Colonic mucosa (tissue), 4 donors: Measurements from ENCODE around the gene TMEM163. TPM values are rescaled to one million over a fixed set of nuclear protein-coding genes. Genes with fewer than 3 reads are reported as not detected.

Source experiments
- DNase-seq: peaks from one replicate; pipeline ENCODE4 v3.0.0-alpha.2; 2020
- H3K27ac ChIP-seq: fragments of 200-600 bp; one replicate; pipeline ENCODE4 v1.8.0; 2021
- H3K27me3 ChIP-seq: fragments of 200-600 bp; one replicate; pipeline ENCODE4 v1.8.0; 2021
- H3K36me3 ChIP-seq: fragments of 200-600 bp; one replicate; pipeline ENCODE4 v1.8.0; 2021
- H3K4me1 ChIP-seq: fragments of 200-600 bp; one replicate; pipeline ENCODE4 v1.8.0; 2021; ENCODE audit warnings: mild to moderate bottlenecking
- H3K4me3 ChIP-seq: fragments of 200-600 bp; one replicate; pipeline ENCODE4 v1.8.0; 2021
- H3K9ac ChIP-seq, 2 donors: one replicate each; pipeline ENCODE4 v1.7.0; 2013; ENCODE audit warnings: control low read depth in 2 of 2, low read depth in 2 of 2, low read length in 2 of 2
- H3K9me3 ChIP-seq: fragments of 200-600 bp; one replicate; pipeline ENCODE4 v1.8.0; 2021
- intact Hi-C: fragments of 100-400 bp; cut with DNase I; formaldehyde crosslinking; loops from one replicate; pipeline ENCODE4 v1.14.1; 2022
- total RNA-seq, 2 donors: library from RNA; stranded (reverse); fragmentation: NEBNext Ultra II Directional in 1 of 2; extraction: Animal tissue kit (Norgen Biotek cat#: 25700) in 1 of 2; gene quantifications; one replicate each; pipeline ENCODE4 v1.2.1, GENCODE V29; 2021
- TF ChIP-seq, protein P1 (sequence below): fragments of 200-600 bp; IDR thresholded peaks from one replicate; pipeline ENCODE4 v1.8.0; 2022; ENCODE audit warnings: antibody characterized with exemption, mild to moderate bottlenecking
- donor health status: healthy.
- donor health status: DM: no; HTN: no; CAD: no.
- donor health status: DM: no; HTN: no; CAD: no.

Gene TMEM163
- total RNA-seq, 2 donors from 2014 or later = 0.29 TPM; not detected in 1

DNA sequence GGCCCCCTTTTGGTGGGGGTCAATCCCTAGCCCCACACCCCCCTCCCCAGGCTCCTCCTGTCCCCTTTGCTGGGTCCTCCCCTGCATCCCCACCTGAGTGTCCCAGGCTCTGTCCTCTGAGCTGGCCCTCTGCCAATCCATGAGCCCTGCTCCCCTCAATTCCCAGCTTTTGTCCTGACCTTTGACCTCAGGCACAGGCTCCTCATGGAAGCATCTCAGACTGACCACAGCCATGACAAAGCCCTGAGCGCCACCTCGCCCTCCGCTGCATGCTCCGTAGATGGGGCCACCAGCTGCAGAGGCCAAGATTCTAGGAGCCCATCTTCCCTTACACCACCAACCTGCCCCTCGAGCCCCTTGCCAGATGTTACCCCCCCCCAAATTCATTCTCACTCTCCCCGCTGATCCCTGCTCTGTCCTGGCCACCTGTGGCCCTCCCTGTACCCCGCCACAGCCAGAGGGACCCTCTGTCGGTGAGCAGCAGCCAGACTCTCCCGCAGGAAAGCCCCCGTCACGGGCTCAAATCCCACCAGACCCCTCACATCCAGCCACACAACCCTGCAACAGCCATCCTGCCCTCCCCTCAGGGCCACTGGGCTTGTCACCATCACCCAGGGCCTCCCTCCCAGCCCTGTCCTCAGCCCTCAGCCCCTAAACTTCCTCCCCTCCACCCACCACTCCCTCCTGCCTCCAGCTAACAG, 258.9 kb downstream of the TMEM163 start:
- intact Hi-C loops = loop anchor here (10.0 kb wide), 1 partner anchor 455 kb away; the partner anchor contains the start of gene CCNT2

DNA sequence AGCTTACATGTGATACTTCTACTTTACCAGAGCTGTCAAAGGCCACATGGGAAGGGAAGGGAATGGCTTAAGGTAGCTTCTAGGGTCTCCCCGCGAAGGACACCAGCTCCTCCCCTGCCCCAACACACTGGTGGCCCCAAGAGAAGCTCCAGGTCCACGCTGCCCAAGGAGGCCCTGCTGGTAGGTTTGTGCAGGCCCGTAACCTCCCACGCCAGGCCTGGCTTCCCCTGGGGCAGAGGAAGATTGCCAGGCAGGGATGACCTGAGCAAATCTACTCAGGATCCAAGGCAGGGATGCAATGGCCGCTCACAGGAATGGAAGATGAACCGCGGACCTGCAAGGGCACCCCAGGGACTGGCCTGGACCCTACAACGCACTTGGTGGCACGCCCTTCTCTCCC, 259.9 kb downstream of the TMEM163 start:
- H3K4me1 ChIP-seq = no peaks in the 10 kb centered on the region
- no peak overlapping the region for H3K9ac ChIP-seq
- H3K9me3 ChIP-seq = no peaks in the 10 kb centered on the region
- no peaks in the 10 kb centered on the region for H3K27me3 ChIP-seq
- DNase-seq = no peak
- intact Hi-C loops = loop anchor here (10.0 kb wide), 1 partner anchor 456 kb away; the partner anchor contains the start of gene CCNT2
- no peak overlapping the region for H3K4me3 ChIP-seq
- TF ChIP-seq, protein P1, sequence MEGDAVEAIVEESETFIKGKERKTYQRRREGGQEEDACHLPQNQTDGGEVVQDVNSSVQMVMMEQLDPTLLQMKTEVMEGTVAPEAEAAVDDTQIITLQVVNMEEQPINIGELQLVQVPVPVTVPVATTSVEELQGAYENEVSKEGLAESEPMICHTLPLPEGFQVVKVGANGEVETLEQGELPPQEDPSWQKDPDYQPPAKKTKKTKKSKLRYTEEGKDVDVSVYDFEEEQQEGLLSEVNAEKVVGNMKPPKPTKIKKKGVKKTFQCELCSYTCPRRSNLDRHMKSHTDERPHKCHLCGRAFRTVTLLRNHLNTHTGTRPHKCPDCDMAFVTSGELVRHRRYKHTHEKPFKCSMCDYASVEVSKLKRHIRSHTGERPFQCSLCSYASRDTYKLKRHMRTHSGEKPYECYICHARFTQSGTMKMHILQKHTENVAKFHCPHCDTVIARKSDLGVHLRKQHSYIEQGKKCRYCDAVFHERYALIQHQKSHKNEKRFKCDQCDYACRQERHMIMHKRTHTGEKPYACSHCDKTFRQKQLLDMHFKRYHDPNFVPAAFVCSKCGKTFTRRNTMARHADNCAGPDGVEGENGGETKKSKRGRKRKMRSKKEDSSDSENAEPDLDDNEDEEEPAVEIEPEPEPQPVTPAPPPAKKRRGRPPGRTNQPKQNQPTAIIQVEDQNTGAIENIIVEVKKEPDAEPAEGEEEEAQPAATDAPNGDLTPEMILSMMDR = no peak
- no peak overlapping the region for H3K27ac ChIP-seq
- H3K36me3 ChIP-seq = no peaks in the 10 kb centered on the region

More for the DNA sequence above, 258.9 kb downstream of the TMEM163 start:
- TF ChIP-seq, protein P1 = no peak
- H3K27me3 ChIP-seq = no peaks in the 10 kb centered on the region
- no peaks in the 10 kb centered on the region for H3K4me1 ChIP-seq
- H3K27ac ChIP-seq = no peak overlapping the region
- no peaks in the 10 kb centered on the region for H3K9me3 ChIP-seq
- DNase-seq = no peak
- H3K9ac ChIP-seq = no peak overlapping the region
- no peak overlapping the region for H3K4me3 ChIP-seq
- H3K36me3 ChIP-seq = no peaks in the 10 kb centered on the region

DNA sequence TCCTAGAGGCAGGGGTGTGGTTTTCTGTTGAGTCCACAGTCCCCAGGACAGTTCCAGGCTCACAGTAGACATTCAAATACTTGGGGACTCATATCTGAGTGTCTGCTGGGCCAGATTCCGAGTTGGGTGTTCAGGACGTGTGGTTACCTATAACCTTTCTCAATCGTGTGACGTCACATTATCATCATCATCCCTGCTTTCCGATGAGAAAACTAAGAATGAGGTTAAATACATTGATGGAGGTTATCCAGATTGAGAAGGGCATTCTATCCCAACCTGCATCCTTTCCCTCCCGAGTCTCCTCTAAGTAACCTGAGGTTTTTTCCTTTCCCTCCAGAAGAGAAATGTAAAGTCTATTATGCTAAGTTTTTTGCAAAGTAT, 260.3 kb downstream of the TMEM163 start:
- Histone ChIP-seq H3K4me3 (no peak overlapping the region), H3K4me1 (no peaks in the 10 kb centered on the region), H3K27ac (no peak overlapping the region), H3K9ac (no peak overlapping the region), H3K36me3 (no peaks in the 10 kb centered on the region), H3K27me3 (no peaks in the 10 kb centered on the region), H3K9me3 (no peaks in the 10 kb centered on the region)
- DNase-seq = no peak
- TF ChIP-seq, protein P1 = no peak
- intact Hi-C loops = loop anchor here (10.0 kb wide), 1 partner anchor 456 kb away; the partner anchor contains the start of gene CCNT2

GRCh38 chr2:134457765-134458472, 260.9 kb downstream of the TMEM163 start:
- no peaks in the 10 kb centered on the region for H3K4me1 ChIP-seq
- no peak for DNase-seq
- intact Hi-C loops = loop anchor here (10.0 kb wide), 1 partner anchor 457 kb away; the partner anchor contains the start of gene CCNT2
- H3K27ac ChIP-seq = no peak overlapping the region
- TF ChIP-seq, protein P1 = no peak
- no peak overlapping the region for H3K9ac ChIP-seq
- H3K27me3 ChIP-seq = no peaks in the 10 kb centered on the region
- H3K4me3 ChIP-seq = no peak overlapping the region
- H3K9me3 ChIP-seq = no peaks in the 10 kb centered on the region
- H3K36me3 ChIP-seq = no peaks in the 10 kb centered on the region

GRCh38 chr2:134457353-134457752, 261.4 kb downstream of the TMEM163 start:
- no peak overlapping the region for H3K27ac ChIP-seq
- TF ChIP-seq, protein P1 = no peak
- no peaks in the 10 kb centered on the region for H3K9me3 ChIP-seq
- H3K4me3 ChIP-seq = no peak overlapping the region
- H3K27me3 ChIP-seq = no peaks in the 10 kb centered on the region
- intact Hi-C loops = loop anchor here (10.0 kb wide), 1 partner anchor 457 kb away; the partner anchor contains the start of gene CCNT2
- no peak overlapping the region for H3K9ac ChIP-seq
- no peaks in the 10 kb centered on the region for H3K36me3 ChIP-seq
- no peaks in the 10 kb centered on the region for H3K4me1 ChIP-seq
- no peak for DNase-seq
